ENCODE measurements around the gene HYI. TPM values are rescaled to one million over a fixed set of nuclear protein-coding genes. Genes with fewer than 3 reads are reported as not detected.

HYI gene
- total RNA-seq, 1 experiment from 2014 or later = 34.5 TPM

DNA sequence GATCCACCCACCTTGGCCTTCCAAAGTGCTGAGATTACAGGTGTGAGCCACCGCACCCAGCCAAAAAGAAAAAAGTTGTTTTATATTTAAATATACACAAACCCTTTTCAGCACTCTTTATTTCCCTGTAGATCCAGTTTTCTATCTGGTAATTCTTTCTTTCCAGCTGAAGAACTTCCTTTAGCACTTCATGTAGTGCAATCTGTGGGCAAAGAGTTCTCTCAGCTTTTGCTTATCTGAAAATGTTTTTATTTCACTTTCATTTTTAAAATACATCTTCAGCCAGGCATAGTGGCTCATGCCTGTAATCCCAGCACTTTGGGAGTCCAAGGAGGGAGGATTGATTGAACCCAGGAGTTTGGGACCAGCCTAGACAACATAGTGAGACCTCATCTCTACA is 28.5 kb upstream of the HYI start:
- H3K9me3 Mint-ChIP-seq (ENCODE audit: unreplicated experiment) = peaks cover 20% of the 10 kb centered on the region
- H3K27me3 Mint-ChIP-seq (ENCODE audit: insufficient read depth, unreplicated experiment) = no peaks in the 10 kb centered on the region
- no peak overlapping the region for H3K27ac Mint-ChIP-seq (ENCODE audit: unreplicated experiment)
- TF ChIP-seq, protein P1, sequence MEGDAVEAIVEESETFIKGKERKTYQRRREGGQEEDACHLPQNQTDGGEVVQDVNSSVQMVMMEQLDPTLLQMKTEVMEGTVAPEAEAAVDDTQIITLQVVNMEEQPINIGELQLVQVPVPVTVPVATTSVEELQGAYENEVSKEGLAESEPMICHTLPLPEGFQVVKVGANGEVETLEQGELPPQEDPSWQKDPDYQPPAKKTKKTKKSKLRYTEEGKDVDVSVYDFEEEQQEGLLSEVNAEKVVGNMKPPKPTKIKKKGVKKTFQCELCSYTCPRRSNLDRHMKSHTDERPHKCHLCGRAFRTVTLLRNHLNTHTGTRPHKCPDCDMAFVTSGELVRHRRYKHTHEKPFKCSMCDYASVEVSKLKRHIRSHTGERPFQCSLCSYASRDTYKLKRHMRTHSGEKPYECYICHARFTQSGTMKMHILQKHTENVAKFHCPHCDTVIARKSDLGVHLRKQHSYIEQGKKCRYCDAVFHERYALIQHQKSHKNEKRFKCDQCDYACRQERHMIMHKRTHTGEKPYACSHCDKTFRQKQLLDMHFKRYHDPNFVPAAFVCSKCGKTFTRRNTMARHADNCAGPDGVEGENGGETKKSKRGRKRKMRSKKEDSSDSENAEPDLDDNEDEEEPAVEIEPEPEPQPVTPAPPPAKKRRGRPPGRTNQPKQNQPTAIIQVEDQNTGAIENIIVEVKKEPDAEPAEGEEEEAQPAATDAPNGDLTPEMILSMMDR (IDR thresholded peaks at IDR 0.05; ENCODE audit: insufficient read depth in 1 of 2, low read depth in 1 of 2, low read length in 1 of 2, severe bottlenecking in 1 of 2, unreplicated experiment in 1 of 2) = no peak
- intact Hi-C loops (cut with micrococcal nuclease; ENCODE audit: unreplicated experiment) = no loop called here
- Histone ChIP-seq H3K4me1 (peaks cover 2% of the 10 kb centered on the region; the same call in 1 of the 2 replicates), H3K9me3 (no peaks in the 10 kb centered on the region), H3K4me3 (ENCODE audit: low read depth, low read length) (no peak overlapping the region), H3K27me3 (replicated peaks; ENCODE audit: control insufficient read depth, insufficient read depth, low read length) (no peaks in the 10 kb centered on the region), H3K36me3 (ENCODE audit: control insufficient read depth, insufficient read depth, low read length) (no peaks in the 10 kb centered on the region)
- peaks cover 9% of the 10 kb centered on the region for H3K36me3 Mint-ChIP-seq (ENCODE audit: insufficient read depth, unreplicated experiment)
- DNase-seq = no peak
- BruUV-seq (replicated peaks) = no TSS peak
- ChIA-PET POLR2A (no interaction called here), CTCF (no interaction called here)
- no peak overlapping the region for H3K4me3 Mint-ChIP-seq (ENCODE audit: unreplicated experiment)
- no peaks in the 10 kb centered on the region for H3K4me1 Mint-ChIP-seq (ENCODE audit: low read depth, unreplicated experiment)

DNA sequence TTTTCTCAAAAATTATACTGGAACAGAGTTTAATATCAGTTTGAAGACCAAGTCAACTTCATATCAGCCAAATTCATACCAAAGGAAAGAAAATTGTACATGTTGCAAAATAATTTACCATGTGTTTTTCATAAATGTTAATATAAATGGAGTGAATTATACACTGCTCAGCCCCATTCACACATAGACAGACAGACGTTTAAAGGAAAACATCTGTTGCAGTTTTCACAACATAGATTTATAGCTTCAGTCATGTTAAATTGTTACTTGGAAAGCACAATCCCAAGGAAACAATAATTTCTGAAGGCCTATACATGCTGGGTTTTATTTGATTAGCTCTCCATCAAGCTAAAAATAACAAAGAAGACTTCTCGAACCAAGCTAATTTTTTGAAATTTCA is 27.8 kb upstream of the HYI start:
- Histone ChIP-seq H3K27me3 (replicated peaks; ENCODE audit: control insufficient read depth, insufficient read depth, low read length) (no peaks in the 10 kb centered on the region), H3K4me1 (peaks cover 6% of the 10 kb centered on the region; the same call in 1 of the 2 replicates), H3K4me3 (ENCODE audit: low read depth, low read length) (no peak overlapping the region), H3K9me3 (no peaks in the 10 kb centered on the region), H3K36me3 (ENCODE audit: control insufficient read depth, insufficient read depth, low read length) (no peaks in the 10 kb centered on the region)
- ChIA-PET POLR2A (no interaction called here), CTCF (no interaction called here)
- H3K27me3 Mint-ChIP-seq (ENCODE audit: insufficient read depth, unreplicated experiment) = no peaks in the 10 kb centered on the region
- DNase-seq = no peak
- BruUV-seq (replicated peaks) = no TSS peak
- H3K4me1 Mint-ChIP-seq (ENCODE audit: low read depth, unreplicated experiment) = no peaks in the 10 kb centered on the region
- intact Hi-C loops (cut with micrococcal nuclease; ENCODE audit: unreplicated experiment) = no loop called here
- no peak overlapping the region for H3K4me3 Mint-ChIP-seq (ENCODE audit: unreplicated experiment)
- TF ChIP-seq, protein P1 (IDR thresholded peaks at IDR 0.05; ENCODE audit: insufficient read depth in 1 of 2, low read depth in 1 of 2, low read length in 1 of 2, severe bottlenecking in 1 of 2, unreplicated experiment in 1 of 2) = no peak
- H3K36me3 Mint-ChIP-seq (ENCODE audit: insufficient read depth, unreplicated experiment) = peaks cover 9% of the 10 kb centered on the region
- peaks cover 20% of the 10 kb centered on the region for H3K9me3 Mint-ChIP-seq (ENCODE audit: unreplicated experiment)
- H3K27ac Mint-ChIP-seq (ENCODE audit: unreplicated experiment) = no peak overlapping the region

DNA sequence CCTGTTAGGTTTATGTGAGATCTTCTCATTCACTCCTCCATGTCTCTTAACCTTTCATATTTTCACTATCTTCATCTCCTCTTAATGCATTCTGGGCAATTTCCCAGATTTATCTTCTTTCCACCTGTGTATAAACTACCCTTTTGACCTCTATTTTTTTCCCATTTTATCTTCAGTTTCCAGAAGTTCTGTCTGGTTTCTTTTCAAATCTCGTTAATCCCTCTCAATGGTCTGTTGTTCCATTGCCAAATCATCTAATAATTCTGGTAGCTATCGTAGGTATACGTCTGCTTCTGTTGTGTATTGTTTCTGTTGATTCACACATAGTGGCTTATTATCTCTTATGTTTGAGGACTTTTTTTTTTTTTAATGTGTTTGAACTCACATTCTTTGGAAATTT is 25.7 kb upstream of the HYI start:
- Histone ChIP-seq H3K36me3 (ENCODE audit: control insufficient read depth, insufficient read depth, low read length) (no peaks in the 10 kb centered on the region), H3K9me3 (no peaks in the 10 kb centered on the region), H3K4me1 (peaks cover 23% of the 10 kb centered on the region), H3K27me3 (replicated peaks; ENCODE audit: control insufficient read depth, insufficient read depth, low read length) (no peaks in the 10 kb centered on the region), H3K4me3 (ENCODE audit: low read depth, low read length) (no peak overlapping the region)
- H3K9me3 Mint-ChIP-seq (ENCODE audit: unreplicated experiment) = peaks cover 18% of the 10 kb centered on the region
- no peaks in the 10 kb centered on the region for H3K27me3 Mint-ChIP-seq (ENCODE audit: insufficient read depth, unreplicated experiment)
- H3K27ac Mint-ChIP-seq (ENCODE audit: unreplicated experiment) = no peak overlapping the region
- intact Hi-C loops (cut with micrococcal nuclease; ENCODE audit: unreplicated experiment) = no loop called here
- H3K36me3 Mint-ChIP-seq (ENCODE audit: insufficient read depth, unreplicated experiment) = peaks cover 9% of the 10 kb centered on the region
- peaks cover 6% of the 10 kb centered on the region for H3K4me1 Mint-ChIP-seq (ENCODE audit: low read depth, unreplicated experiment)
- DNase-seq = no peak
- ChIA-PET CTCF (no interaction called here), POLR2A (no interaction called here)
- H3K4me3 Mint-ChIP-seq (ENCODE audit: unreplicated experiment) = no peak overlapping the region
- BruUV-seq (replicated peaks) = no TSS peak
- TF ChIP-seq, protein P1 (IDR thresholded peaks at IDR 0.05; ENCODE audit: insufficient read depth in 1 of 2, low read depth in 1 of 2, low read length in 1 of 2, severe bottlenecking in 1 of 2, unreplicated experiment in 1 of 2) = no peak
